OCI-LY3 (cell line): Measurements from ENCODE around the gene SMARCA4.
"Not testable (repeated sequence)": the region's sequence is repeated elsewhere in the genome, so short reads cannot be mapped to it uniquely, and the experiment has no call there.

Experiments
- EZH2phosphoT487 ChIP-seq: fragments of 200-600 bp; shearing (Covaris generic); IDR thresholded peaks from 2 replicates; pipeline ENCODE4 v1.6.1; 2018; ENCODE audit warnings: antibody characterized with exemption, mixed run types, low read depth
- TF ChIP-seq, protein P1 (sequence below): fragments of 200-600, 300-600 bp; sonication (generic); IDR thresholded peaks from 2 replicates; pipeline ENCODE4 v1.5.1; 2014; ENCODE audit warnings: antibody characterized with exemption, low read length, low read depth

DNA sequence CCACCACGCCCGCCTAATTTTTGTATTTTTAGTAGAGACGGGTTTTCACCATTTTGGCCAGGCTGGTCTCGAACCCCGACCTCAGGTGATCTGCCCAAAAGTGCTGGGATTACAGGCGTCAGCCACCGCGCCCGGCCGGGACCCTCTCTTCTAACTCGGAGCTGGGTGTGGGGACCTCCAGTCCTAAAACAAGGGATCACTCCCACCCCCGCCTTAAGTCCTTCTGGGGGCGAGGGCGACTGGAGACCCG, 129.1 kb downstream of the SMARCA4 start:
- TF ChIP-seq, protein P1, sequence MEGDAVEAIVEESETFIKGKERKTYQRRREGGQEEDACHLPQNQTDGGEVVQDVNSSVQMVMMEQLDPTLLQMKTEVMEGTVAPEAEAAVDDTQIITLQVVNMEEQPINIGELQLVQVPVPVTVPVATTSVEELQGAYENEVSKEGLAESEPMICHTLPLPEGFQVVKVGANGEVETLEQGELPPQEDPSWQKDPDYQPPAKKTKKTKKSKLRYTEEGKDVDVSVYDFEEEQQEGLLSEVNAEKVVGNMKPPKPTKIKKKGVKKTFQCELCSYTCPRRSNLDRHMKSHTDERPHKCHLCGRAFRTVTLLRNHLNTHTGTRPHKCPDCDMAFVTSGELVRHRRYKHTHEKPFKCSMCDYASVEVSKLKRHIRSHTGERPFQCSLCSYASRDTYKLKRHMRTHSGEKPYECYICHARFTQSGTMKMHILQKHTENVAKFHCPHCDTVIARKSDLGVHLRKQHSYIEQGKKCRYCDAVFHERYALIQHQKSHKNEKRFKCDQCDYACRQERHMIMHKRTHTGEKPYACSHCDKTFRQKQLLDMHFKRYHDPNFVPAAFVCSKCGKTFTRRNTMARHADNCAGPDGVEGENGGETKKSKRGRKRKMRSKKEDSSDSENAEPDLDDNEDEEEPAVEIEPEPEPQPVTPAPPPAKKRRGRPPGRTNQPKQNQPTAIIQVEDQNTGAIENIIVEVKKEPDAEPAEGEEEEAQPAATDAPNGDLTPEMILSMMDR, result not testable (repeated sequence)
- TF ChIP-seq EZH2phosphoT487, result not testable (repeated sequence)
